DOHH2 (cell line): ENCODE measurements around the gene RHBDD3.

Source experiments
- H3F3A ChIP-seq: fragments of 200-600 bp; sonication (generic), shearing (Covaris generic); 2 replicates; pipeline ENCODE4 v1.6.0; 2016; ENCODE audit warnings: antibody characterized with exemption, mild to moderate bottlenecking; ENCODE audit not compliant: control insufficient read depth, insufficient read depth
- H3K27ac ChIP-seq: fragments of 200-600 bp; sonication (generic); 2 replicates; pipeline ENCODE4 v1.5.1; 2014; ENCODE audit warnings: low read depth, mild to moderate bottlenecking, low read length, moderate library complexity
- H3K27me3 ChIP-seq: fragments of 200-600 bp; sonication (generic); 2 replicates; pipeline ENCODE4 v1.6.1; 2014; ENCODE audit warnings: mild to moderate bottlenecking, low read length, mixed read lengths; ENCODE audit not compliant: control insufficient read depth
- H3K36me3 ChIP-seq: fragments of 200-600 bp; sonication (generic); 2 replicates; pipeline ENCODE4 v1.6.1; 2014; ENCODE audit warnings: mild to moderate bottlenecking, low read length, moderate library complexity, mixed read lengths; ENCODE audit not compliant: control insufficient read depth
- H3K4me1 ChIP-seq: fragments of 200-600 bp; sonication (generic); 2 replicates; pipeline ENCODE4 v1.6.1; 2014; ENCODE audit warnings: mild to moderate bottlenecking, low read length, mixed read lengths; ENCODE audit not compliant: control insufficient read depth
- H3K4me2 ChIP-seq: fragments of 200-600 bp; sonication (generic); 2 replicates; pipeline ENCODE4 v1.6.0; 2014; ENCODE audit warnings: mild to moderate bottlenecking, low read length, moderate library complexity
- H3K4me3 ChIP-seq: fragments of 200-600 bp; sonication (generic); 2 replicates; pipeline ENCODE4 v1.5.1; 2014; ENCODE audit warnings: mild to moderate bottlenecking, low read length, mixed read lengths
- H3K79me2 ChIP-seq: fragments of 200-600 bp; sonication (generic); 2 replicates; pipeline ENCODE4 v1.6.1; 2014; ENCODE audit warnings: mild to moderate bottlenecking, low read length, mixed read lengths; ENCODE audit not compliant: control insufficient read depth
- H3K9me2 ChIP-seq: fragments of 200-600 bp; sonication (generic); replicated peaks from 2 replicates; pipeline ENCODE4 v1.6.1; 2014; ENCODE audit warnings: mild to moderate bottlenecking, low read length, mixed read lengths; ENCODE audit not compliant: control insufficient read depth
- H3K9me3 ChIP-seq: fragments of 200-600 bp; sonication (generic); 2 replicates; pipeline ENCODE4 v1.6.1; 2014; ENCODE audit warnings: antibody characterized with exemption, low read length, mixed read lengths; ENCODE audit not compliant: control insufficient read depth, insufficient read depth
- H4K20me1 ChIP-seq: fragments of 200-600 bp; sonication (generic); 2 replicates; pipeline ENCODE4 v1.6.0; 2014; ENCODE audit warnings: low read depth, mild to moderate bottlenecking, antibody characterized with exemption, low read length, moderate library complexity; ENCODE audit not compliant: control insufficient read depth, insufficient read depth
- EZH2phosphoT487 ChIP-seq: fragments of 200-600 bp; sonication (generic); IDR thresholded peaks from 2 replicates; pipeline ENCODE4 v1.6.1; 2017; ENCODE audit warnings: borderline replicate concordance, mild to moderate bottlenecking, antibody characterized with exemption, low read length, moderate library complexity, mixed read lengths
- TF ChIP-seq, protein P1 (sequence below): fragments of 200-600 bp; sonication (generic); IDR thresholded peaks from one replicate; pipeline ENCODE4 v1.5.1; 2014; ENCODE audit warnings: antibody characterized with exemption, mild to moderate bottlenecking, low read depth, low read length; ENCODE audit not compliant: poor library complexity, severe bottlenecking

RHBDD3 gene

DNA sequence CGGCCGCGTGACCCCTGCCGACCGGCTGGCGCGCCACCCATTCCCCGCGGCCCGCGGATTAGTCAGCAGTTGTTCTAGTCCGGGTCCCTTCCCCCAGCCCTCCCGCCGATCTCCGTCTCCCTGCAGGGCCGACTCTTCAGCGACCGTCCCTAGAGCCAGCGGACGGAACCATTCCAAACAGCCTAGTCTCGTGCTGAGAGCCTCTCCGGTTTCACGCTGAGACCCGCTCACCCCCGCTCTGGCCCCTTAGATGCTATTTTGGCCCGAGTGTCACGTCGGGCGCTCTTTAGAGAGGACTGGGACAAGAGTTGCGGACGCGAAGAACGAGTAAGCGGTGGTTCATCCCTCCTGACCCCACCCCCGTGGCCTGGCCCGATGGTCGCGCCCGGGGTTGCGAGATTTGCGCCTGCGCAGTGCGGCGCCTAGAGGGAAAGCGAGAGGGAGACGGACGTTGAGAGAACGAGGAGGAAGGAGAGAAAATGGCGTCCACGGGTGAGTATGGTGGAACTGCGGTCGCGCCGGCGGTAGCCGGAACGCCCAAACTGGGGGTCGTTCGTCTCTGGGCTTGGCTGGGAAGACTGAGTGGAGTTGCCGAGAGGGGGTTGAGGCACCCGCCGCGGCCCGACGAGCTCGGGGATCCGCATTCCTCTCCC lies at the start of gene RHBDD3, which contains the start of gene EWSR1:
Gene RHBDD3, minus strand, starts transcription at position 124 of the 653 bp plus-strand sequence. CDS start 2,355 bp downstream, outside the sequence.
Gene EWSR1, plus strand, starts transcription at position 411 of the 653 bp plus-strand sequence. Its CDS starts 69 bp downstream, at position 480.
- no peak for TF ChIP-seq EZH2phosphoT487
- TF ChIP-seq, protein P1, sequence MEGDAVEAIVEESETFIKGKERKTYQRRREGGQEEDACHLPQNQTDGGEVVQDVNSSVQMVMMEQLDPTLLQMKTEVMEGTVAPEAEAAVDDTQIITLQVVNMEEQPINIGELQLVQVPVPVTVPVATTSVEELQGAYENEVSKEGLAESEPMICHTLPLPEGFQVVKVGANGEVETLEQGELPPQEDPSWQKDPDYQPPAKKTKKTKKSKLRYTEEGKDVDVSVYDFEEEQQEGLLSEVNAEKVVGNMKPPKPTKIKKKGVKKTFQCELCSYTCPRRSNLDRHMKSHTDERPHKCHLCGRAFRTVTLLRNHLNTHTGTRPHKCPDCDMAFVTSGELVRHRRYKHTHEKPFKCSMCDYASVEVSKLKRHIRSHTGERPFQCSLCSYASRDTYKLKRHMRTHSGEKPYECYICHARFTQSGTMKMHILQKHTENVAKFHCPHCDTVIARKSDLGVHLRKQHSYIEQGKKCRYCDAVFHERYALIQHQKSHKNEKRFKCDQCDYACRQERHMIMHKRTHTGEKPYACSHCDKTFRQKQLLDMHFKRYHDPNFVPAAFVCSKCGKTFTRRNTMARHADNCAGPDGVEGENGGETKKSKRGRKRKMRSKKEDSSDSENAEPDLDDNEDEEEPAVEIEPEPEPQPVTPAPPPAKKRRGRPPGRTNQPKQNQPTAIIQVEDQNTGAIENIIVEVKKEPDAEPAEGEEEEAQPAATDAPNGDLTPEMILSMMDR = no peak
- H3K4me2 ChIP-seq = peak within 1 kb of the TSS; percentile 98
- H3F3A ChIP-seq = 0 out of 2 replicates have a peak, but pooled peaks cover 1% of the 10 kb centered on the region
- peak within 1 kb of the TSS; percentile 93 for H3K4me3 ChIP-seq
- peak within 1 kb of the TSS; percentile 84 for H3K27ac ChIP-seq
- H3K4me1 ChIP-seq = peaks cover 37% of the 10 kb centered on the region
- no peaks in the 10 kb centered on the region for H3K9me3 ChIP-seq
- H3K36me3 ChIP-seq = peaks cover 85% of the 10 kb centered on the region
- no peaks in the 10 kb centered on the region for H3K27me3 ChIP-seq
- H3K9me2 ChIP-seq = no peaks in the 10 kb centered on the region
- peaks cover 41% of the 10 kb centered on the region for H4K20me1 ChIP-seq
- H3K79me2 ChIP-seq = peaks cover 73% of the 10 kb centered on the region

DNA sequence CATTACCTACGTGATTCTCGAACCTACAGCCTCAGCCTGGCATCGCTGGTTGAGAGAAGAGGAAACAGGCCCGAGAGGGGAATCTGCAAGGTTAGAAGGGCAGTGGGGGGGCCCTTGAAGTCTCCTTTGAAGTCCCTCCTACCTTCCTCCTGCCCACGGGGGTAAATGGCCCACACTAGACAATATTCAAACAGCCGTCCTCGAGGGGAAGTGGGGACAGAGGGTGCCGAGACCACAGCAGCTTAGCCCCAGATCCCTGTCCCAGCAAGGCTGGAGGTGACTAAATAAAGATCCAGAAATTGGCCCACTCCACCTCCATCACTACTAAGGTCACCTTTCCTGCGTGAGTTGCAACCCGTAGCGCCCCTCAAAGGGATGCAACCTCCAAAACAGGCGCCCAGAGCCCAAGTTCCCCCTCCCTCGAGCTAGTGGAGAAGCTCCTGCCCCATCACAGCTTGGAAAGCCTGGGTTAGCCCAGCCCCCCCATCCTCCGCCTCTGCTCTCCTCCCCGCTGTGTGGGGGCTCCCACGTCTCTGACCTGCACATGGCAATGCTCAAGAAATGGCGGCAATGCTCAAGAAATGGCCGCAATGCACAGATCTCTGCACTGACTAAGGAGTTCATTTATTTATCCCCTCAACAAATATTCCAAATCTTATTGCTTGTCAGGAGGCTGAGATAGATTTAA lies 48.5 kb upstream of the RHBDD3 start:
- H3K4me2 ChIP-seq = no peak overlapping the region
- no peak overlapping the region for H3K27ac ChIP-seq
- H3K9me3 ChIP-seq = no peaks in the 10 kb centered on the region
- 0 out of 2 replicates have a peak, but pooled peaks cover 4% of the 10 kb centered on the region for H3F3A ChIP-seq
- no peak overlapping the region for H3K4me3 ChIP-seq
- H3K9me2 ChIP-seq = no peaks in the 10 kb centered on the region
- H3K79me2 ChIP-seq = no peaks in the 10 kb centered on the region
- H3K4me1 ChIP-seq = peaks cover 12% of the 10 kb centered on the region
- H3K36me3 ChIP-seq = peaks cover 3% of the 10 kb centered on the region
- no peaks in the 10 kb centered on the region for H4K20me1 ChIP-seq
- H3K27me3 ChIP-seq = peaks cover 16% of the 10 kb centered on the region
- TF ChIP-seq, protein P1 = no peak
- TF ChIP-seq EZH2phosphoT487 = no peak

DNA sequence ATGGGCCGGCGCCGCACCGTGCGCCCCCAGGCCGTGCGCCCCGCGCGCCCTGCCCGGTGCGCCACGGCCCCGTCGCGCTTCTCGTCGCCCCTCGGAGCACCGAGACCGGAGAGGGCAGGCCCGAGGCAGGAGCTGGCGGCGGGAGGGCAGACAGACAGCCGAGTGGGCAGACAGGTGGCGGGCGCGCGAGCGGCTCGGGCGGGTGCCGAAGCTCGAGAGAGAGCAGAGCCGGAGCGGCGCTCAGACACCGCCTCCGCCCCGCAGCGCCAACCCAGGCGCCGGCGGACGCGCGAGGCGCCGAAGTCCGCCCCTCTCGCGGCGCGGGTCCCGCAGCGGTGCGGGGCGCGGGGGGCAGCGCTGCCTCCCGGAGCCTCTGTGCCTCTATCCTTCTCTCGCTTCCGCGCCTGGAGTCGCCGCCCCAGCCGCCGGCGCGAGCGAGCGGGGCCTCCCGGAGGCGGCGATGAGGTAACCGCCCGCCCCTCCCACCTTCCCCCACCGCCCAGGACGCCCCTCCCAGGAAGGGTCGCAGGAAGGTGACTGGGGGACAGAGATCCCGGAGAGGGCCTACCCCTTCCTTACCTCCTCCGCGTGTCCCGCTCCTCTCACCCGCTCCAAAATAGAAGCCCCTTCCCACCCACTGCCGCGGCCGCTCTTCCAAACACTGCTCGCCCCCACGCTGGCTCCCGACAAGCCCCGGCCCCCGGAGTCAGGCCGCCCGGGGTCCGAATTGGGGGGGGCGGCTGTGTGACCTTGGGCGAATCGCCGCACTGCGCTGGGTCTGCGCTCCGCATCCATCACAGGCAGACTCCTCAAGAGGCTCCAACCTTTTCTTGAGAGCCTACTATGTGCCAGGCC lies 47.7 kb upstream of the RHBDD3 start, which contains the start of gene RASL10A:
Gene RASL10A, minus strand, starts transcription at position 412 of the 855 bp plus-strand sequence. CDS start 451 bp downstream, outside the sequence.
- H3K27ac ChIP-seq = no peak within 1 kb of the TSS
- H3K4me3 ChIP-seq = no peak within 1 kb of the TSS
- H3K4me2 ChIP-seq = no peak within 1 kb of the TSS

More for the DNA sequence above, 47.7 kb upstream of the RHBDD3 start, which contains the start of gene RASL10A:
- Histone ChIP-seq H3F3A (0 out of 2 replicates have a peak, but pooled peaks cover 4% of the 10 kb centered on the region), H3K9me2 (no peaks in the 10 kb centered on the region), H3K4me1 (peaks cover 4% of the 10 kb centered on the region), H3K79me2 (no peaks in the 10 kb centered on the region), H3K27me3 (peaks cover 16% of the 10 kb centered on the region), H3K36me3 (no peaks in the 10 kb centered on the region), H4K20me1 (no peaks in the 10 kb centered on the region), H3K9me3 (no peaks in the 10 kb centered on the region)
- TF ChIP-seq, protein P1 = no peak
